Psoas muscle (tissue), 8 donors: ENCODE data around the gene VSTM2B. TPM values are rescaled to one million over a fixed set of nuclear protein-coding genes. Genes with fewer than 3 reads are reported as not detected.

Source experiments
- ATAC-seq, 4 donors: fragments of 200-7000 bp; cut with Tn5 transposase; one replicate each; pipeline ENCODE4 v1.9.1; 2020; ENCODE audit warnings: moderate library complexity in 3 of 4, mild to moderate bottlenecking in 2 of 4
- DNase-seq, 2 donors: peaks; one replicate each; pipeline ENCODE4 v3.0.0-alpha.2; 2020
- H3K27ac ChIP-seq: fragments of 200-600 bp; one replicate; pipeline ENCODE4 v1.8.0; 2022
- H3K27me3 ChIP-seq, 3 donors: fragments of 200-600 bp in 1 of 3; one replicate each; pipeline versions ENCODE4 v1.6.1 to v1.8.0; 2013 to 2022; ENCODE audit warnings: low read length in 2 of 3, mild to moderate bottlenecking in 2 of 3, moderate library complexity in 1 of 3; ENCODE audit not compliant: insufficient read depth in 3 of 3
- H3K36me3 ChIP-seq, 2 donors: fragments of 200-600 bp in 1 of 2; one replicate each; pipeline versions ENCODE4 v1.6.1 to v1.8.0; 2013 to 2022; ENCODE audit warnings: low read depth in 1 of 2, mild to moderate bottlenecking in 1 of 2, moderate library complexity in 1 of 2; ENCODE audit not compliant: insufficient read depth in 1 of 2
- H3K4me1 ChIP-seq: fragments of 200-600 bp; one replicate; pipeline ENCODE4 v1.8.0; 2022
- H3K4me3 ChIP-seq: fragments of 200-600 bp; one replicate; pipeline ENCODE4 v1.8.0; 2022; ENCODE audit warnings: mild to moderate bottlenecking
- H3K9me3 ChIP-seq: fragments of 200-600 bp; one replicate; pipeline ENCODE4 v1.8.0; 2022
- CTCF ChIP-seq: fragments of 200-600 bp; IDR thresholded peaks from one replicate; pipeline ENCODE4 v1.8.0; 2022; ENCODE audit warnings: antibody characterized with exemption
- WGBS, 3 donors: extraction: QIAGEN DNeasy Blood & Tissue Kit; methylation state at CpG; one replicate each; pipeline versions ENCODE4 v1.1.6 to v1.1.7; 2013; 5-methylcytosine and 5-hydroxymethylcytosine counted together
- intact Hi-C, 2 donors: fragments of 100-400 bp; cut with DNase I; formaldehyde crosslinking; loops; one replicate each; pipeline versions ENCODE4 v1.11.0 to v1.14.2; 2022
- polyA plus RNA-seq, 3 donors: library from polyadenylated mRNA; stranded (reverse); fragments of 200-250 nt; gene quantifications; one replicate each; pipeline ENCODE4 v1.2.3, GENCODE V29; 2013
- total RNA-seq, 4 donors: library from RNA; stranded (reverse); fragmentation: NEBNext Ultra II Directional in 2 of 4; extraction: Animal tissue kit (Norgen Biotek cat#: 25700) in 2 of 4; gene quantifications; one replicate each; pipeline versions ENCODE4 v1.2.1 to v1.2.4, GENCODE V29; 2021 to 2023
- donor health status: healthy with polysubstance abuse.
- donor health status: DM: no; HTN: no; CAD: no; lungs with moderate emphysema.
- donor health status: Bipolar disorder and iron deficiency.
- donor health status: healthy.
- donor health status: DM: yes; HTN: yes; CAD: no.
- donor health status: DM: no; HTN: no; CAD: no.
- donor health status: DM: no; HTN: no; CAD: no.
- donor health status: DM: yes; HTN: yes; CAD: no.

Gene VSTM2B
- total and polyA plus RNA-seq, 7 donors, result not detected

DNA sequence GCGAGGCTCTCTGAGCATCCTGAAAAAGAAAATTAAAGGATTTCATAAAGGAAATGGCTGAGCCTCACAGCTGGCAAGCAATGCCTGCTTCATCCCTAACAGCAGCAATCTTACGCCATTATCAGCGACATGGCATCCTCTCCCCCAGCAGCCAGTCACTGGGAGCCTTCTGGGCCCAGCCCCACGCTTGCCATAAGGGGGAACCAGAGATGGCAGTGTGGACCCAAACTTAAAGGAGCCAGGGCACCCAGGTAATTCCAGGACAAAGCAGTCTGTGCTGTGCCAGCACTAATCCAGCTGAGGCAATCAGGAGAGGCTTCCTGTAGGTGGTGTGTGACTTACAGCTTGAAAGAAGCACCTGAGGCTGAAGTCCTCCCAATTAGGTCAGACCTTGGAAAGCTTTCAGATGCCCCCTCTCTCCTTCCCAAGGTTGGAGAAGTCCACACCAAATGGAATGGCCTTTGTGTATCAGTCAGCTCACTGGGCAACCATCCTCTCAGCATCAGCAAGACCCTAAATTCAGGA is 10.3 kb downstream of the VSTM2B start:
- DNase-seq (no peak), ATAC-seq (no peak)
- WGBS, 3 donors, result 80 to 85% (median 84%) methylated on average over 4 of the region's 4 CpGs
- intact Hi-C loops, result no loop called here
- no peak for TF ChIP-seq CTCF
- Histone ChIP-seq H3K9me3 (no peaks in the 10 kb centered on the region), H3K36me3 (no peaks in the 10 kb centered on the region), H3K27ac (no peak overlapping the region), H3K4me3 (no peak overlapping the region), H3K4me1 (no peaks in the 10 kb centered on the region), H3K27me3 (peaks cover 0 to 41% (median 19%) of the 10 kb centered on the region in 3 donors)

GRCh38 chr19:29537181-29537580 is 11.4 kb downstream of the VSTM2B start:
- peaks cover 0 to 39% (median 13%) of the 10 kb centered on the region in 3 donors for H3K27me3 ChIP-seq
- intact Hi-C loops, result no loop called here
- H3K4me1 ChIP-seq, result no peaks in the 10 kb centered on the region
- 54 to 60% (median 56%) methylated on average over 7 of the region's 7 CpGs for WGBS, 3 donors
- H3K27ac ChIP-seq, result no peak overlapping the region
- TF ChIP-seq CTCF, result no peak
- DNase-seq (no peak), ATAC-seq (no peak)
- H3K4me3 ChIP-seq, result no peak overlapping the region
- no peaks in the 10 kb centered on the region for H3K9me3 ChIP-seq
- no peaks in the 10 kb centered on the region for H3K36me3 ChIP-seq

GRCh38 chr19:29537601-29538000 is 11.8 kb downstream of the VSTM2B start:
- Histone ChIP-seq H3K27ac (no peak overlapping the region), H3K27me3 (peaks cover 0 to 36% (median 11%) of the 10 kb centered on the region in 3 donors), H3K9me3 (no peaks in the 10 kb centered on the region), H3K4me1 (no peaks in the 10 kb centered on the region), H3K36me3 (no peaks in the 10 kb centered on the region), H3K4me3 (no peak overlapping the region)
- ATAC-seq (no peak), DNase-seq (no peak)
- 81 to 83% (median 83%) methylated on average over 11 of the region's 11 CpGs for WGBS, 3 donors
- intact Hi-C loops, result no loop called here
- TF ChIP-seq CTCF, result no peak

DNA sequence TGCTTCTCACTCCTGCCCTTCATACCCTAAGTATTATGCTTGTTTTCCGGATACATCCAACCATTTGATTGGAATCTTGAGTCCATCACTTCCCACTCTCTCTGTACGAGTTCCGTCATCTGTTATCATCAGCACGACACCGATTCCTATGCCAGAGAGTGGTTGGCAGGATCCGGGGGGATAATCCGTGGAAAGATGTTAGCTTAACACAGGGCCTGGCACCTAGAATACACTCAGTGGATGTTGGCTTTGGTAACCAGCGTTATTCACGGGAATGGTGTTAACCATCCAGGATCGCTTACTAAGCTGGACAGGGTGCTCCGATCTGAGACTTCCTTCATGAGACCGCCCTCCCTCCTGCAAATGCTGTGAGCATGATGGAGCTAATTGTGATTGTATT is 12.4 kb downstream of the VSTM2B start:
- H3K4me1 ChIP-seq, result no peaks in the 10 kb centered on the region
- DNase-seq, result no peak
- TF ChIP-seq CTCF, result no peak
- H3K27me3 ChIP-seq, result peaks cover 0 to 30% (median 9%) of the 10 kb centered on the region in 3 donors
- no peak overlapping the region for H3K27ac ChIP-seq
- H3K9me3 ChIP-seq, result no peaks in the 10 kb centered on the region
- no peak overlapping the region for H3K4me3 ChIP-seq
- intact Hi-C loops, result no loop called here
- no peak for ATAC-seq
- 75 to 85% (median 79%) methylated on average over 12 of the region's 12 CpGs for WGBS, 3 donors
- H3K36me3 ChIP-seq, result no peaks in the 10 kb centered on the region

DNA sequence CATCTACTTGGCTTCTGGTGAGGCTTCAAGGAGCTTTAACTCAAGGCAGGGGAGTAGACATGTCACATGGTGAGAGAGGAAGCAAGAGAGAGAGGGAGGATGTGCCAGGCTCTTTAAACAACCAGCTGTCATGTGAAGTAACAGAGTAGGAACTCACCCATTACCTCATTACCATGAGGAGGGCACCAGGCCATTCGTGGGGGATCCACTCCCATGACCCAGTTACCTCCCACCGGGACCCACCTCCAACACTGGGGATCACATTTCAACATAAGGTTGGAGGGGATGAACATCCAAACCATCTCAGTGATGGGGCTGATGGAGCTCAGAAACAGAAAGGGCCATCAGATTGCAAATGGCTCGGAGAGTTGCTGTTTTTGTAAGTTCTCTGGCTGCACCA is 12.9 kb downstream of the VSTM2B start:
- H3K36me3 ChIP-seq, result no peaks in the 10 kb centered on the region
- WGBS, 3 donors, result 50 to 53% (median 52%) methylated on average over 3 of the region's 3 CpGs
- H3K4me1 ChIP-seq, result no peaks in the 10 kb centered on the region
- H3K27me3 ChIP-seq, result peaks cover 0 to 25% (median 8%) of the 10 kb centered on the region in 3 donors
- no peak for TF ChIP-seq CTCF
- intact Hi-C loops, result no loop called here
- DNase-seq (no peak), ATAC-seq (no peak)
- H3K9me3 ChIP-seq, result no peaks in the 10 kb centered on the region
- H3K27ac ChIP-seq, result no peak overlapping the region
- H3K4me3 ChIP-seq, result no peak overlapping the region
